K562 (cell line): ENCODE measurements around the gene ANO8. TPM values are rescaled to one million over a fixed set of nuclear protein-coding genes. Genes with fewer than 3 reads are reported as not detected.

Experiments used
- ATAC-seq: fragments of 200-7000 bp; cut with Tn5 transposase; 3 replicates; pipeline ENCODE4 v1.9.1; 2020; ENCODE audit warnings: moderate library complexity
- BruUV-seq: library from RNA; stranded (reverse); fragments of 400-500 nt; replicated peaks from 2 replicates; lab custom pipeline; 2021; lab: Mats Ljungman, UMichigan
- CTCF ChIA-PET: fragments of 300-600 bp; formaldehyde crosslinking; extraction: SDS; loops from one replicate; lab custom pipeline; 2021; ENCODE audit warnings: low intra/inter-chr PET ratio; lab: Yijun Ruan, JAX
- POLR2A ChIA-PET: fragments of 300-600, 350-650 bp; sonication (Branson Sonifier 250); formaldehyde crosslinking; extraction: SDS; loops from one replicate; lab custom pipeline; 2021; ENCODE audit warnings: antibody characterized with exemption, inconsistent platforms; lab: Yijun Ruan, JAX
- DNase-seq, 4 experiments: peaks; one replicate each; pipeline versions ENCODE4 v3.0.0 to v3.0.0-alpha.2; 2011 to 2018; ENCODE audit warnings: low spot score in 3 of 4, mixed read lengths in 3 of 4; ENCODE audit errors: extremely low read depth in 1 of 4
- FAIRE-seq: peaks from 2 replicates; lab custom pipeline; 2011; peaks lifted over from hg19 to GRCh38; lab: Jason Lieb, UNC
- H2AFZ ChIP-seq: 2 replicates; pipeline ENCODE4 v1.6.0; 2011; ENCODE audit warnings: low read depth, low read length, control low read depth, inconsistent platforms
- H3K27ac ChIP-seq: fragments of 200-600 bp; 3 replicates; pipeline ENCODE4 v1.8.0; 2011; ENCODE audit warnings: low read depth, mild to moderate bottlenecking, control low read depth, inconsistent platforms, low read length, moderate library complexity, mixed read lengths; ENCODE audit errors: extremely low read depth
- H3K27me3 ChIP-seq, 2 experiments: fragments of 300-600 bp in 1 of 2; 2 replicates in 1 of 2; 3 replicates in 1 of 2; pipeline versions ENCODE4 v1.6.0 to v1.8.0; 2011; ENCODE audit warnings: inconsistent platforms in 2 of 2, low read length in 2 of 2, mild to moderate bottlenecking in 1 of 2, mixed read lengths in 1 of 2, moderate library complexity in 1 of 2; ENCODE audit not compliant: control insufficient read depth in 2 of 2, insufficient read depth in 2 of 2
- H3K36me3 ChIP-seq: fragments of 300-600 bp; 3 replicates; pipeline ENCODE4 v1.8.0; 2011; ENCODE audit warnings: mild to moderate bottlenecking, low read length, inconsistent platforms; ENCODE audit not compliant: control insufficient read depth, insufficient read depth
- H3K4me1 ChIP-seq, 2 experiments: fragments of 200-600 bp in 1 of 2; replicated peaks in 1 of 2; 2 replicates in 1 of 2; 3 replicates in 1 of 2; pipeline versions ENCODE4 v1.5.1 to v1.8.0; 2011; ENCODE audit warnings: inconsistent platforms in 2 of 2, low read length in 2 of 2, mild to moderate bottlenecking in 1 of 2, mixed read lengths in 1 of 2, moderate library complexity in 1 of 2; ENCODE audit not compliant: control insufficient read depth in 2 of 2, insufficient read depth in 2 of 2
- H3K4me2 ChIP-seq: 2 replicates; pipeline ENCODE4 v1.6.1; 2011; ENCODE audit warnings: low read length, control low read depth, inconsistent platforms, mixed read lengths; ENCODE audit not compliant: insufficient read depth
- H3K4me3 ChIP-seq: fragments of 200-600 bp; sonication (generic), shearing (Covaris generic); 2 replicates; pipeline ENCODE4 v1.5.1; 2016; ENCODE audit warnings: control low read depth, inconsistent platforms
- H3K79me2 ChIP-seq: fragments of 200-600 bp; 3 replicates; pipeline ENCODE4 v1.8.0; 2011; ENCODE audit warnings: low read length, inconsistent platforms; ENCODE audit not compliant: control insufficient read depth, insufficient read depth
- H3K9ac ChIP-seq, 2 experiments: 2 replicates each; pipeline versions ENCODE4 v1.6.0 to v1.6.1; 2011; ENCODE audit warnings: low read depth in 2 of 2, low read length in 2 of 2, control low read depth in 1 of 2, inconsistent platforms in 1 of 2, mild to moderate bottlenecking in 1 of 2, mixed read lengths in 1 of 2; ENCODE audit not compliant: insufficient read depth in 1 of 2
- H3K9me1 ChIP-seq: one replicate; pipeline ENCODE4 v1.6.0; 2011; ENCODE audit warnings: inconsistent platforms, mild to moderate bottlenecking, low read length, moderate library complexity; ENCODE audit not compliant: control insufficient read depth, insufficient read depth
- H3K9me3 ChIP-seq: replicated peaks from 2 replicates; pipeline ENCODE4 v1.5.1; 2011; ENCODE audit warnings: low read depth, low read length, inconsistent platforms; ENCODE audit not compliant: control insufficient read depth, insufficient read depth
- H4K20me1 ChIP-seq: replicated peaks from 2 replicates; pipeline ENCODE4 v1.6.1; 2011; ENCODE audit warnings: low read length, inconsistent platforms, mixed read lengths; ENCODE audit not compliant: control insufficient read depth, insufficient read depth
- CREM ChIP-seq: IDR thresholded peaks from 2 replicates; pipeline ENCODE4 v1.6.1; 2014; ENCODE audit warnings: antibody characterized with exemption, low read depth
- HLTF ChIP-seq: fragments of 450-650 bp; IDR thresholded peaks from 2 replicates; pipeline ENCODE4 v1.6.1; 2016
- JUNB ChIP-seq: fragments of 450-650 bp; formaldehyde crosslinking; conservative IDR thresholded peaks from 2 replicates; pipeline ENCODE4 v1.4.0; 2020; ENCODE audit warnings: mild to moderate bottlenecking
- NCOA1 ChIP-seq: fragments of 450-650 bp; IDR thresholded peaks from 2 replicates; pipeline ENCODE4 v1.6.1; 2016; ENCODE audit warnings: low read depth
- PHF8 ChIP-seq: fragments of 200-600 bp; sonication (generic); IDR thresholded peaks from 2 replicates; pipeline ENCODE4 v1.6.1; 2012; ENCODE audit warnings: mixed run types, mild to moderate bottlenecking, inconsistent platforms, low read length, moderate library complexity, borderline replicate concordance
- PRPF4 ChIP-seq: fragments of 200-400 bp; formaldehyde crosslinking; IDR thresholded peaks from one replicate; pipeline ENCODE4 v1.6.1; 2017; ENCODE audit warnings: low read length, low read depth, mild to moderate bottlenecking; ENCODE audit not compliant: insufficient read depth, poor library complexity, severe bottlenecking
- RB1 ChIP-seq: fragments of 450-650 bp; IDR thresholded peaks from 2 replicates; pipeline ENCODE4 v1.6.1; 2017; ENCODE audit warnings: low read depth, mild to moderate bottlenecking
- YBX1 ChIP-seq: fragments of 450-650 bp; IDR thresholded peaks from 2 replicates; pipeline ENCODE4 v1.7.1; 2016; ENCODE audit warnings: mild to moderate bottlenecking
- ZBTB7A ChIP-seq: IDR thresholded peaks from 2 replicates; pipeline ENCODE4 v1.6.1; 2011; ENCODE audit warnings: low read depth, mild to moderate bottlenecking, low read length, moderate library complexity, borderline replicate concordance; ENCODE audit not compliant: control insufficient read depth
- ZNF232 ChIP-seq: sonication (generic); formaldehyde crosslinking; IDR thresholded peaks from 2 replicates; pipeline ENCODE4 v1.8.0; 2022; ENCODE audit warnings: mild to moderate bottlenecking, missing genetic modification reagents
- WGBS: fragments of 100-300 bp; shearing (Covaris generic); methylation state at CpG from one replicate; pipeline ENCODE4 v1.1.6; 2016; ENCODE audit warnings: low coverage, mixed read lengths; ENCODE audit not compliant: insufficient coverage; ENCODE audit errors: missing lambda C conversion rate; 5-methylcytosine and 5-hydroxymethylcytosine counted together
- in situ Hi-C: fragments of 300-500 bp; cut with MboI; formaldehyde crosslinking; loops from 4 replicates; pipeline ENCODE4 v1.15.0; 2018; ENCODE audit warnings: inconsistent platforms, mixed read lengths
- intact Hi-C: fragments of 100-400 bp; cut with micrococcal nuclease; formaldehyde crosslinking; loops from 2 replicates; pipeline ENCODE4 v1.14.2; 2022
- polyA plus RNA-seq, 8 experiments: library from polyadenylated mRNA; depleted of rRNA in 4 of 8; stranded (reverse) in 5 of 8; unstranded in 3 of 8; fragments of >200 nt; fragmentation: Nextera tagmentation in 2 of 8; fragmentation: Illumina TruSeq in 1 of 8; extraction: Ambion mirVana in 2 of 8; extraction: Trizol in 1 of 8; gene quantifications; 2 replicates each; pipeline versions ENCODE4 v1.2.1 to v1.2.3, GENCODE V29; 2011 to 2014; ENCODE audit warnings: inconsistent platforms in 1 of 8, missing spikeins in 1 of 8
- total RNA-seq, 7 experiments: library from RNA; depleted of rRNA in 6 of 7; stranded (reverse); fragments of >200 nt in 6 of 7; fragmentation: Illumina TruSeq in 2 of 7; extraction: Trizol in 2 of 7; gene quantifications; 2 replicates each; pipeline versions ENCODE4 v1.2.1 to v1.2.3, GENCODE V29; 2011 to 2021; ENCODE audit warnings: low replicate concordance in 1 of 7
- TF ChIP-seq, protein P1 (sequence below): fragments of 250-450 bp; sonication (Bioruptor Pico); IDR thresholded peaks from 2 replicates; pipeline ENCODE4 v1.4.0; 2020
- TF ChIP-seq, protein P2 (sequence below), 2 experiments: fragments of 450-650 bp in 1 of 2; sonication (generic) in 1 of 2; formaldehyde crosslinking in 1 of 2; IDR thresholded peaks; 2 replicates each; pipeline versions ENCODE4 v1.7.1 to v1.9.0; 2016 to 2022; ENCODE audit warnings: inconsistent platforms in 1 of 2, mild to moderate bottlenecking in 1 of 2, missing genetic modification reagents in 1 of 2

Gene ANO8
- total and polyA plus RNA-seq, 9 of the 15 experiments (the other 6 are each of a cell fraction or from before 2014, with no cell fraction given): 0.07 to 7.6 (median 2.3) TPM; not detected in 1

DNA sequence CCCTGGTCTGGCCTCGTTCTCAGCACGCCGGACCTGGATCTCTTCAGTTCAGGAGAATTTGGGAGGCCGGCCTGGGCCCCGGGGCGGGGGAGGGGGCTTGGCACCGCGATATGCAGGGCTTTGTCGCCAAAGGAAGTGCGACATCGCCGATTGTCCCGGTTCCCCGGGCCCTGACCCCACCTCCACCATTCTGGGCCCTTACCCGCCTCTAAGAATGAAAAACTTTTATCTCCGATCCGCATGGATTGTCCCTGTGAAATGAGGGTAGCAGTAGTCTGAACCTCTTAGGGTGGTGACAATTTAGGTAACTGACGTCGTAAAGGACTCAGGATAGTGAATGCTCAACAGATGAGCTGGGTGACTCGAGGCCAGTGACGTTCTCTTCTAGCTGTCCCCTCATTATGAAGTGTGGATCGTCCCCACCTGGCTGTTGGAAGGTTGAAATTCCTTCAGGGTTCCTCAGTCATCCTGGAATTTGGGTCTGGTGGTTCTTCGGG, 24.6 kb downstream of the ANO8 start:
- intact Hi-C loops (loop anchor here (1.0 to 2.0 kb wide), 2 partner anchors 24 to 49 kb away; partner anchors contain the start of gene ANO8), in situ Hi-C loops (no loop called here)
- peak; percentile 83 for FAIRE-seq
- Histone ChIP-seq H3K36me3 (peaks cover 41% of the 10 kb centered on the region), H3K79me2 (peaks cover 64% of the 10 kb centered on the region), H3K9me1 (no peaks in the 10 kb centered on the region), H3K4me2 (peak overlapping the region; percentile 90), H3K9me3 (no peaks in the 10 kb centered on the region), H3K9ac (peak overlapping the region; percentile 86 to 95), H3K4me3 (peak overlapping the region; percentile 94), H4K20me1 (0 out of 2 replicates have a peak, but pooled peaks cover 5% of the 10 kb centered on the region), H3K27ac (peak overlapping the region; percentile 76), H3K4me1 (peaks cover 18 to 61% of the 10 kb centered on the region in 2 experiments; a peak in 4 of 5 replicates), H2AFZ (peak overlapping the region; percentile 67), H3K27me3 (no peaks in the 10 kb centered on the region)
- 2% methylated on average over 21 of the region's 23 CpGs for WGBS
- ATAC-seq: no peak
- CTCF ChIA-PET: no interaction called here
- POLR2A ChIA-PET: interaction anchor here (0.7 to 7.7 kb wide), 4 partner anchors 15 to 67 kb away, joined by 3 to 78 read pairs (median 4); partner anchors contain the start of gene ANO8
- no TSS peak for BruUV-seq
- DNase-seq: peak in 1 of 4 experiments; percentile 37
- TF ChIP-seq RB1 (no peak), PRPF4 (no peak), JUNB (CRISPR knock-in tag) (no peak), HLTF (no peak), ZBTB7A (peak; percentile 92; the same call in 1 of the 2 replicates), CREM (peak; percentile 88), YBX1 (no peak), ZNF232 (0 out of 2 replicates have a peak, but pooled peaks have one; percentile 31), NCOA1 (peak; percentile 72), PHF8 (0 out of 2 replicates have a peak, but pooled peaks have one; percentile 23)
- TF ChIP-seq, protein P1, sequence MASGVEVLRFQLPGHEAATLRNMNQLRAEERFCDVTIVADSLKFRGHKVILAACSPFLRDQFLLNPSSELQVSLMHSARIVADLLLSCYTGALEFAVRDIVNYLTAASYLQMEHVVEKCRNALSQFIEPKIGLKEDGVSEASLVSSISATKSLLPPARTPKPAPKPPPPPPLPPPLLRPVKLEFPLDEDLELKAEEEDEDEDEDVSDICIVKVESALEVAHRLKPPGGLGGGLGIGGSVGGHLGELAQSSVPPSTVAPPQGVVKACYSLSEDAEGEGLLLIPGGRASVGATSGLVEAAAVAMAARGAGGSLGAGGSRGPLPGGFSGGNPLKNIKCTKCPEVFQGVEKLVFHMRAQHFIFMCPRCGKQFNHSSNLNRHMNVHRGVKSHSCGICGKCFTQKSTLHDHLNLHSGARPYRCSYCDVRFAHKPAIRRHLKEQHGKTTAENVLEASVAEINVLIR: peak; percentile 66; the same call in 1 of the 2 replicates
- TF ChIP-seq, protein P2, sequence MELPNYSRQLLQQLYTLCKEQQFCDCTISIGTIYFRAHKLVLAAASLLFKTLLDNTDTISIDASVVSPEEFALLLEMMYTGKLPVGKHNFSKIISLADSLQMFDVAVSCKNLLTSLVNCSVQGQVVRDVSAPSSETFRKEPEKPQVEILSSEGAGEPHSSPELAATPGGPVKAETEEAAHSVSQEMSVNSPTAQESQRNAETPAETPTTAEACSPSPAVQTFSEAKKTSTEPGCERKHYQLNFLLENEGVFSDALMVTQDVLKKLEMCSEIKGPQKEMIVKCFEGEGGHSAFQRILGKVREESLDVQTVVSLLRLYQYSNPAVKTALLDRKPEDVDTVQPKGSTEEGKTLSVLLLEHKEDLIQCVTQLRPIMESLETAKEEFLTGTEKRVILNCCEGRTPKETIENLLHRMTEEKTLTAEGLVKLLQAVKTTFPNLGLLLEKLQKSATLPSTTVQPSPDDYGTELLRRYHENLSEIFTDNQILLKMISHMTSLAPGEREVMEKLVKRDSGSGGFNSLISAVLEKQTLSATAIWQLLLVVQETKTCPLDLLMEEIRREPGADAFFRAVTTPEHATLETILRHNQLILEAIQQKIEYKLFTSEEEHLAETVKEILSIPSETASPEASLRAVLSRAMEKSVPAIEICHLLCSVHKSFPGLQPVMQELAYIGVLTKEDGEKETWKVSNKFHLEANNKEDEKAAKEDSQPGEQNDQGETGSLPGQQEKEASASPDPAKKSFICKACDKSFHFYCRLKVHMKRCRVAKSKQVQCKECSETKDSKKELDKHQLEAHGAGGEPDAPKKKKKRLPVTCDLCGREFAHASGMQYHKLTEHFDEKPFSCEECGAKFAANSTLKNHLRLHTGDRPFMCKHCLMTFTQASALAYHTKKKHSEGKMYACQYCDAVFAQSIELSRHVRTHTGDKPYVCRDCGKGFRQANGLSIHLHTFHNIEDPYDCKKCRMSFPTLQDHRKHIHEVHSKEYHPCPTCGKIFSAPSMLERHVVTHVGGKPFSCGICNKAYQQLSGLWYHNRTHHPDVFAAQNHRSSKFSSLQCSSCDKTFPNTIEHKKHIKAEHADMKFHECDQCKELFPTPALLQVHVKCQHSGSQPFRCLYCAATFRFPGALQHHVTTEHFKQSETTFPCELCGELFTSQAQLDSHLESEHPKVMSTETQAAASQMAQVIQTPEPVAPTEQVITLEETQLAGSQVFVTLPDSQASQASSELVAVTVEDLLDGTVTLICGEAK (IDR thresholded peaks at IDR 0.05): peak; percentile 90
- TF ChIP-seq, protein P2 (CRISPR knock-in tag; IDR thresholded peaks at IDR 0.05): no peak
